Measurements from ENCODE around the gene ID1.

ID1 gene

GRCh38 chr20:31633339-31633914 lies 28.3 kb downstream of the ID1 start:
- H3K4me3 ChIP-seq (ENCODE audit: low read depth, low read length) = no peak overlapping the region
- no peaks in the 10 kb centered on the region for H3K27me3 ChIP-seq
- H3K4me1 ChIP-seq = peaks cover 7% of the 10 kb centered on the region
- TF ChIP-seq CTCF (IDR thresholded peaks at IDR 0.05; ENCODE audit: low read depth, low read length) = no peak
- no peaks in the 10 kb centered on the region for H3K36me3 ChIP-seq
- H3K9me3 ChIP-seq = no peaks in the 10 kb centered on the region
- DNase-seq = no peak

GRCh38 chr20:31637660-31638059 lies 32.6 kb downstream of the ID1 start, which contains the start of gene COX4I2:
Gene COX4I2, plus strand, starts transcription at chr20:31637912. Its CDS starts 1,106 bp downstream, at chr20:31639018.
- Histone ChIP-seq H3K9me3 (no peaks in the 10 kb centered on the region), H3K4me3 (ENCODE audit: low read depth, low read length) (peak within 1 kb of the TSS; percentile 60), H3K27me3 (no peaks in the 10 kb centered on the region), H3K36me3 (no peaks in the 10 kb centered on the region), H3K4me1 (peaks cover 13% of the 10 kb centered on the region)
- DNase-seq = peak; percentile 43
- no peak for TF ChIP-seq CTCF (IDR thresholded peaks at IDR 0.05; ENCODE audit: low read depth, low read length)

- no peak for TF ChIP-seq CTCF (IDR thresholded peaks at IDR 0.05; ENCODE audit: low read depth, low read length)
- H3K36me3 ChIP-seq = no peaks in the 10 kb centered on the region
- H3K9me3 ChIP-seq = no peaks in the 10 kb centered on the region
- peak; percentile 69 for DNase-seq
- no peaks in the 10 kb centered on the region for H3K27me3 ChIP-seq
- H3K4me3 ChIP-seq (ENCODE audit: low read depth, low read length) = peak overlapping the region; percentile 60
- H3K4me1 ChIP-seq = peaks cover 13% of the 10 kb centered on the region
Measured at GRCh38 chr20:31638317-31638716, 33.2 kb downstream of the ID1 start.

GRCh38 chr20:31638816-31639215 lies 33.7 kb downstream of the ID1 start:
- peak overlapping the region; percentile 60; the same call in 1 of the 2 replicates for H3K4me3 ChIP-seq (ENCODE audit: low read depth, low read length)
- no peaks in the 10 kb centered on the region for H3K36me3 ChIP-seq
- DNase-seq = no peak
- no peaks in the 10 kb centered on the region for H3K27me3 ChIP-seq
- no peak for TF ChIP-seq CTCF (IDR thresholded peaks at IDR 0.05; ENCODE audit: low read depth, low read length)
- peaks cover 13% of the 10 kb centered on the region for H3K4me1 ChIP-seq
- no peaks in the 10 kb centered on the region for H3K9me3 ChIP-seq

DNA sequence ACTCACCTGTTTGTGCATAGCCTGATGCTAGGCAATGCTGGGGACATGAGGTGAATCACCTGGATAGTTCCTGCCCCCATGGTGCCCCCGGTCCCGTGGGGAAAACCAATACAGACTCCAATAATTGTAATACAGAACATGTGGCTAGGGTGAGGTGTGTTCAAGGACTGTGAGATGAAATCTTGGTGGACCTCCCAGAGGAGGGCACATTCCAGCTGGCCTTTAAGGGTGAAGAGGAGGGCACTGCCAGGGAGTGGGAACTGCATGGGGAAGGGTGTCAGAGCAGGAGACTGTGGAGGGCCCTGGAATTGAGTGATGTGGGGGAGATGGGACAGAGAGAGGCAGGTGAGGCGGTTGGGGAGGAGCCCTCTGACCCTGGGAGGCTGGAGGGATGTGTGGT lies 35.2 kb downstream of the ID1 start:
- no peak for DNase-seq
- Histone ChIP-seq H3K36me3 (no peaks in the 10 kb centered on the region), H3K4me3 (ENCODE audit: low read depth, low read length) (no peak overlapping the region), H3K9me3 (no peaks in the 10 kb centered on the region), H3K4me1 (peaks cover 13% of the 10 kb centered on the region), H3K27me3 (no peaks in the 10 kb centered on the region)
- no peak for TF ChIP-seq CTCF (IDR thresholded peaks at IDR 0.05; ENCODE audit: low read depth, low read length)

DNA sequence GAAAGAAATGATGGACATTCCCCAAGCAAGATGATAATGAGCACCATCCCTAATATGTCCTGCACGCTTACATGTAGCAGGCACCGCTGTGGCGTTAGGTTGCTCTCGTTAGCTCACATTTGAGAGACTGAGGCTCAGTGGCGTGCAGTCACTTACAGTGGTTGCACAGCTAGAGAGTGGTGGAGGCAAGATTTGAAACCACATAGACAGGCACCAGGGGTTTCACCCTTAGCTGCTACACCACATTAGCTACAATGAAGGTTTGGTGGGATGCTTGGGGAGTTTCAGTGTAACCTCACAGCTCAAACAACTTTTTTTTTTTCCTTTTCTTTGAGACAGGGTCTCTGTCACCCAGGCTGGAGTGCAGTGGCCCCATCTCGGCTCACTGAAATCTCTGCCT lies 36.3 kb downstream of the ID1 start:
- DNase-seq = no peak
- no peaks in the 10 kb centered on the region for H3K27me3 ChIP-seq
- no peaks in the 10 kb centered on the region for H3K36me3 ChIP-seq
- no peak for TF ChIP-seq CTCF (IDR thresholded peaks at IDR 0.05; ENCODE audit: low read depth, low read length)
- H3K9me3 ChIP-seq = no peaks in the 10 kb centered on the region
- no peak overlapping the region for H3K4me3 ChIP-seq (ENCODE audit: low read depth, low read length)
- H3K4me1 ChIP-seq = peaks cover 13% of the 10 kb centered on the region

Data from BE2C (cell line).